Kasumi-1 (cell line): ENCODE measurements around the gene RILPL2.
"Not testable (repeated sequence)": the region's sequence is repeated elsewhere in the genome, so short reads cannot be mapped to it uniquely, and the experiment has no call there.

Source experiments
- DNase-seq, 2 experiments: peaks; one replicate each; lab custom pipeline; 2025; lab: John Stamatoyannopoulos, UW

RILPL2 gene

GRCh38 chr12:123436017-123436964 lies at the start of gene RILPL2:
Gene RILPL2, minus strand, starts transcription at chr12:123436684. Its CDS starts 264 bp downstream, at chr12:123436420.
- peak; percentile 98 to 99 for DNase-seq

GRCh38 chr12:123485756-123486155 lies 49.3 kb upstream of the RILPL2 start:
- no peak for DNase-seq

- no peak for DNase-seq
Measured at GRCh38 chr12:123483602-123484248, 47.2 kb upstream of the RILPL2 start.

GRCh38 chr12:123482876-123483275 lies 46.4 kb upstream of the RILPL2 start:
- DNase-seq = no peak

- DNase-seq = not testable (repeated sequence)
Measured at GRCh38 chr12:123481251-123481650, 44.8 kb upstream of the RILPL2 start.

GRCh38 chr12:123479442-123480180 lies 43.1 kb upstream of the RILPL2 start:
- DNase-seq = no peak

- no peak for DNase-seq
Measured at GRCh38 chr12:123478762-123479161, 42.3 kb upstream of the RILPL2 start.

- DNase-seq = no peak
Measured at GRCh38 chr12:123478069-123478468, 41.6 kb upstream of the RILPL2 start.

- DNase-seq = no peak
Measured at GRCh38 chr12:123475246-123475703, 38.8 kb upstream of the RILPL2 start.

GRCh38 chr12:123474485-123475245 lies 38.2 kb upstream of the RILPL2 start:
- no peak for DNase-seq

GRCh38 chr12:123472438-123472849 lies 36.0 kb upstream of the RILPL2 start:
- no peak for DNase-seq

- DNase-seq = no peak
Measured at GRCh38 chr12:123471374-123472068, 35.0 kb upstream of the RILPL2 start.

- no peak for DNase-seq
Measured at GRCh38 chr12:123469978-123470377, 33.5 kb upstream of the RILPL2 start.

GRCh38 chr12:123468786-123469185 lies 32.3 kb upstream of the RILPL2 start:
- peak in 1 of 2 experiments; percentile 39 for DNase-seq

GRCh38 chr12:123465084-123465483 lies 28.6 kb upstream of the RILPL2 start:
- no peak for DNase-seq

- DNase-seq = not testable (repeated sequence)
Measured at GRCh38 chr12:123463174-123463573, 26.7 kb upstream of the RILPL2 start.

GRCh38 chr12:123457980-123458779 lies 21.7 kb upstream of the RILPL2 start, which contains the start of gene SNRNP35:
Gene SNRNP35, plus strand, starts transcription at chr12:123458139. Its CDS starts 7,402 bp downstream, at chr12:123465541.
- DNase-seq = peak; percentile 76

GRCh38 chr12:123453165-123453564 lies 16.7 kb upstream of the RILPL2 start:
- DNase-seq = peak in 1 of 2 experiments; percentile 27

GRCh38 chr12:123452276-123452550 lies 15.7 kb upstream of the RILPL2 start:
- DNase-seq = not testable (repeated sequence)

- no peak for DNase-seq
Measured at GRCh38 chr12:123450636-123451035, 14.2 kb upstream of the RILPL2 start.
